Left kidney (tissue), 2 donors: ENCODE measurements around the gene PCDHGA12. TPM values are rescaled to one million over a fixed set of nuclear protein-coding genes. Genes with fewer than 3 reads are reported as not detected.

Source experiments
- DNase-seq: peaks from one replicate; pipeline ENCODE4 v3.0.0-alpha.2; 2013
- polyA plus RNA-seq: library from polyadenylated mRNA; unstranded; fragments of 120-200 nt; gene quantifications from one replicate; pipeline ENCODE4 v1.2.1, GENCODE V29; 2013; ENCODE audit not compliant: insufficient read length

The PCDHGA12 gene
- polyA plus RNA-seq, 1 donor = 1.5 TPM

DNA sequence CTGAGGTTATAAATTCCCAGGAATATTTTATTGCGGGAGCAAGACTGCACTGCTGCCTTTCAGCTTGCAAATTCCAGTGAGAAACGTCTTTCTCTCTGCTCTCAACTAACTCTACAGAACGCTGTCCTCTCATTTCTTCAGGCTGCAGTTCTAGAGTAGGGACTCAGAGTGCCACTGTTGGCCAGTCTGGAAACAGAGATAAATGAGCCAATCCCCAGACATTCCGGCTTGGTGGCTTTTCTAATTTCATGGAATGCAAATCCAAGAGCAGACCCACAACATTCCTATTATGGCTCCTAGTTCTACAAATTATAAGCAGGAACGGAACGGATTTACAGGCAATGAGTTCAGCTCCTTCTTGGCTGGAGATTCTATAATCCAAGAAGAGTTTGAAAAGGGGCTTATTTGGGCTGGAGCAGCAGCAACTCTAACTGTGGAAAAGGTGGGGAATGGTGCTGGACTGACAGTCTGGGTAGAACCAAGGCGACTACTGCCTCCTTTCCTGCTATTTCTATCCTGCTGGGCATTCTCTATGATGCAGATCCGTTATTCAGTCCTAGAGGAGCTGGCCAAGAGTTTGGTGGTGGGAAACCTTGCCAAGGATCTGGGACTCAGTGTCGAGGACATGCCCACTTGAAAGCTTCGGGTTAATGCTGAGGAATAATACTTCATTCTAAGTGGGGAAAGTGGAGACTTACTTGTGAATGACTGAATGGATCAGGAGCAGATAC, 9.3 kb downstream of the PCDHGA12 start:
- no peak for DNase-seq

DNA sequence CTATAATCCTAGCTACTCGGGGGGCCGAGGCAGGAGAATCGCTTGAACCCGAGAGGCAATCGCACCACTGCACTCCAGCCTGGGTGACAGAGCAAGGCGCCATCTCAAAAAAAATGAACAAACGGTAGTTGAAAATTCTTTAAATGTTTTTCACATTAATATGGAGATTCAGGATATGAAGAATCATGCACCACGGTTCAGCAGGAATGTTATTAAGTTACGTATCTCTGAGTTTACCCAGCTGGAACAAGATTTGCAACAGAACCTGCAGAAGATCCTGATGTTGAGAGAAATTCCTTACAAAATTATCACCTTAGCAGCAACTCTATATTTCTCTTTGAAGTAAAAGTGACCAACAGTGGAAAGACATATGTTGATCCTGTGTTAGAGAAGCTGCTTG, 10.0 kb downstream of the PCDHGA12 start:
- DNase-seq = no peak

DNA sequence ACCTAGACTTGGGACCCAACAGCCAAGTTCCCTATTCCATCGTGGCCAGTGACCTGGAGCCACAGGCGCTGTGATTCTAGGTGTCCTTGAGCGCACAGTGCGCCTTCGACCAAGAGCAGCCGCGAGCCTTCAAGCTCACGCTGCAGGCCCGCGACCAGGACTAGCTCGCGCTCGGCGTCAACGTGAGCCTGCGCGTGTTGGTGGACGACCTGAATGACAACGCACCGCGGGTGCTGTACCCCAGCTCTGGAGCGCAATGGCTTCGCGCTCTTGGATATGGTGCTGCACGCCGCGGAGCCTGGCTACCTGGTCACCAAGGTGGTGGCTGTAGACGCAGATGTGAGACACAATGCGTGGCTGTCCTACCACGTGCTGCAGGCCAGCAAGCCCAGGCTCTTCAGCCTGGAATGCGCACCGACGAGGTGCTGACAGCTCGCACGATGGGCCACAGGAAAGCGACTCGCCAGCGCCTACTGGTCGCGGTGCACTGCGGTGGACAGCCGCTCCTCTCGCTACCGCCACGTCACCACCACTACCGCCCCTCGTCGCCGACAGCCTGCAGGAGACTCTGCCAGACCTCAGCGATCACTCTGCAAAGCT, 11.4 kb downstream of the PCDHGA12 start:
- no peak for DNase-seq

DNA sequence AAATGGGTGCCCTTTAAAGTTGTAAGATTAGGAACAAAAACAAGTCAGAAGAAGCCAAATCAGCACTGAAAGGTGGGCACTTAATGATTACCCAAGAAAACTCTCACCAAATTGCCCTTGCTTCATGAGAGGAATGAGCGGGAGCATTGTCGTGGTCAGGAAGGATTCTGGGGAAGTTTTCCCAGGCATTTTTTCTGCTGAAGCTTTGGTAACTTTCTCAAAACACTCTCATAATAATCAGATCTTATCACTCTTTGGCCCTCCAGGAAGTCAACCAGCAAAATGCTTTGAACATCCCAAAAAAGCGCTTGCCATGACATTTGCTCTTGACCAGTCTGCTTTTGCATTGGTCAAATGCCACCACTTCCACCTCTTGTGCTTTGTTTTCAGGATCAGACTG, 35.0 kb downstream of the PCDHGA12 start:
- DNase-seq = no peak

DNA sequence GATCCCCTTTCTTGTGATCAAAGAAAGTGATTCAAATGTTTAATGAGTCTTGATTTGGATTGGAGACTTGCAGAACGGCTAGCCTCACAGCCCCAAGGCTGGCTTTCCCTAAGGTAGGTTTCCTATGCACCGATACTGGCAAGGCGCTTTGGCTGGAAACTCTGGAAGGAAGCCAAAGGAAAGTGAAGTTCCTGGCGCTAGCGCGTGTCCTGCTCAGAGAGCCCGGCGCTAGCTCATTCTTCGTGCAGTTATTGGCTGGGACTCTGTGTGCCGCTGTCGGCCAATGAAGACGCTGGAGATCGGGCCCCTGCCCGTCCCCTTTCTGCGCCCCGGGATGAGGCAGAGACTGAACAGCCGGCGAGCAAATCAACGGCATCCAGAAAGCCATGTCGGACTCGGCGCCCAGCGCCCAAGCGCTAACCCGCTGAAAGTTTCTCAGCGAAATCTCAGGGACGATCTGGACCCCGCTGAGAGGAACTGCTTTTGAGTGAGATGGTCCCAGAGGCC, 45.4 kb downstream of the PCDHGA12 start, which contains the start of gene PCDHGC3:
PCDHGC3 (plus strand) TSS at position 342 of the 507 bp plus-strand sequence; CDS start at position 493, 151 bp downstream.
- peak; percentile 93 for DNase-seq

DNA sequence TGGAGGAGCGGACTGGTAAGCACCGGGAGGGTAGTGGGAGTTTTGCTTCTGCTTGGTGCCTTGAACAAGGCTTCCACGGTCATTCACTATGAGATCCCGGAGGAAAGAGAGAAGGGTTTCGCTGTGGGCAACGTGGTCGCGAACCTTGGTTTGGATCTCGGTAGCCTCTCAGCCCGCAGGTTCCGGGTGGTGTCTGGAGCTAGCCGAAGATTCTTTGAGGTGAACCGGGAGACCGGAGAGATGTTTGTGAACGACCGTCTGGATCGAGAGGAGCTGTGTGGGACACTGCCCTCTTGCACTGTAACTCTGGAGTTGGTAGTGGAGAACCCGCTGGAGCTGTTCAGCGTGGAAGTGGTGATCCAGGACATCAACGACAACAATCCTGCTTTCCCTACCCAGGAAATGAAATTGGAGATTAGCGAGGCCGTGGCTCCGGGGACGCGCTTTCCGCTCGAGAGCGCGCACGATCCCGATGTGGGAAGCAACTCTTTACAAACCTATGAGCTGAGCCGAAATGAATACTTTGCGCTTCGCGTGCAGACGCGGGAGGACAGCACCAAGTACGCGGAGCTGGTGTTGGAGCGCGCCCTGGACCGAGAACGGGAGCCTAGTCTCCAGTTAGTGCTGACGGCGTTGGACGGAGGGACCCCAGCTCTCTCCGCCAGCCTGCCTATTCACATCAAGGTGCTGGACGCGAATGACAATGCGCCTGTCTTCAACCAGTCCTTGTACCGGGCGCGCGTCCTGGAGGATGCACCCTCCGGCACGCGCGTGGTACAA, 46.0 kb downstream of the PCDHGA12 start:
- DNase-seq = peak; percentile 86

DNA sequence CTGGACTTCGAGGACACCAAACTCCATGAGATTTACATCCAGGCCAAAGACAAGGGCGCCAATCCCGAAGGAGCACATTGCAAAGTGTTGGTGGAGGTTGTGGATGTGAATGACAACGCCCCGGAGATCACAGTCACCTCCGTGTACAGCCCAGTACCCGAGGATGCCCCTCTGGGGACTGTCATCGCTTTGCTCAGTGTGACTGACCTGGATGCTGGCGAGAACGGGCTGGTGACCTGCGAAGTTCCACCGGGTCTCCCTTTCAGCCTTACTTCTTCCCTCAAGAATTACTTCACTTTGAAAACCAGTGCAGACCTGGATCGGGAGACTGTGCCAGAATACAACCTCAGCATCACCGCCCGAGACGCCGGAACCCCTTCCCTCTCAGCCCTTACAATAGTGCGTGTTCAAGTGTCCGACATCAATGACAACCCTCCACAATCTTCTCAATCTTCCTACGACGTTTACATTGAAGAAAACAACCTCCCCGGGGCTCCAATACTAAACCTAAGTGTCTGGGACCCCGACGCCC, 46.8 kb downstream of the PCDHGA12 start:
- DNase-seq = no peak

- DNase-seq = no peak
These were observed 47.5 kb downstream of the PCDHGA12 start for GRCh38 chr5:141477815-141478214.

DNA sequence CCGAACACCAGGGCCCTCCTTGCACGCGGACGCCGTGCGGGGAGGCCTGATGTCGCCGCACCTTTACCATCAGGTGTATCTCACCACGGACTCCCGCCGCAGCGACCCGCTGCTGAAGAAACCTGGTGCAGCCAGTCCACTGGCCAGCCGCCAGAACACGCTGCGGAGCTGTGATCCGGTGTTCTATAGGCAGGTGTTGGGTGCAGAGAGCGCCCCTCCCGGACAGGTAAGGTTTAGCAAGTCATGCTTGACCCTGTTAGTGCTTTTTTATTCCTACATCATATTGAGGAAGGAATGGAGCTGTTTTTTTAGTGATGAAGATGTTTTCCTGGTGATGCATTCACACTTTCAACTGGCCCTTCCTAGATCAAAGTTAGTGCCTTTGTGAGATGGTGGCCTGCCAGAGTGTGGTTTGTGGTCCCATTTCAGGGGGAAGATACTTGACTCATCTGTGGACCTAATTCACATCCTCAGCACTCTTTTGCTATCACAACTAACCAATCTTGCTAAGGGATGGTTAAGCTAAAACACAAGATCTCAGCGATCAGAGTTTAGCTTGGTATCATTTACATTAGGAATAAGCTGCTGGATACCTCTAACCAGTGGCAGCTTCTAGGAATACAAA, 48.1 kb downstream of the PCDHGA12 start:
- DNase-seq = peak; percentile 67

- no peak for DNase-seq
These were observed 49.5 kb downstream of the PCDHGA12 start for GRCh38 chr5:141479776-141480175.

Other genes starting within 250 kb of the PCDHGA12 start
- gene PCDHB16, start 248.1 kb upstream of the PCDHGA12 start, polyA plus RNA-seq = 8.1 TPM
- gene PCDHB9, start 243.3 kb upstream of the PCDHGA12 start, polyA plus RNA-seq = 4.3 TPM
- gene PCDHB10, start 238.2 kb upstream of the PCDHGA12 start, polyA plus RNA-seq = 7.2 TPM
- 4.4 TPM for gene PCDHB11, start 230.9 kb upstream of the PCDHGA12 start, polyA plus RNA-seq
- 4.6 TPM for gene PCDHB12, start 221.8 kb upstream of the PCDHGA12 start, polyA plus RNA-seq
- 9.3 TPM for gene PCDHB13, start 216.6 kb upstream of the PCDHGA12 start, polyA plus RNA-seq
- gene PCDHB14, start 207.2 kb upstream of the PCDHGA12 start, polyA plus RNA-seq = 11.3 TPM
- 12.5 TPM for gene PCDHB15, start 185.1 kb upstream of the PCDHGA12 start, polyA plus RNA-seq
- 0.23 TPM for gene SLC25A2, start 126.5 kb upstream of the PCDHGA12 start, polyA plus RNA-seq
- 154 TPM for gene TAF7, start 109.7 kb upstream of the PCDHGA12 start, polyA plus RNA-seq
- gene PCDHGA1, start 100.0 kb upstream of the PCDHGA12 start, polyA plus RNA-seq = 1.1 TPM
- gene PCDHGA2, start 91.7 kb upstream of the PCDHGA12 start, polyA plus RNA-seq = 6.8 TPM
- 2.9 TPM for gene PCDHGA3, start 86.7 kb upstream of the PCDHGA12 start, polyA plus RNA-seq
- gene PCDHGB1, start 80.4 kb upstream of the PCDHGA12 start, polyA plus RNA-seq = 1.9 TPM
- gene PCDHGA4, start 75.5 kb upstream of the PCDHGA12 start, polyA plus RNA-seq = 2.6 TPM
- gene PCDHGB2, start 70.5 kb upstream of the PCDHGA12 start, polyA plus RNA-seq = 4.0 TPM
- gene PCDHGA5, start 66.3 kb upstream of the PCDHGA12 start, polyA plus RNA-seq = 2.7 TPM
- gene PCDHGB3, start 60.3 kb upstream of the PCDHGA12 start, polyA plus RNA-seq = 2.8 TPM
- gene PCDHGA6, start 56.6 kb upstream of the PCDHGA12 start, polyA plus RNA-seq = 8.1 TPM
- 2.2 TPM for gene PCDHGA7, start 47.8 kb upstream of the PCDHGA12 start, polyA plus RNA-seq
- 7.6 TPM for gene PCDHGB4, start 42.8 kb upstream of the PCDHGA12 start, polyA plus RNA-seq
- gene PCDHGA8, start 37.9 kb upstream of the PCDHGA12 start, polyA plus RNA-seq = 0.60 TPM
- gene PCDHGB5, start 32.6 kb upstream of the PCDHGA12 start, polyA plus RNA-seq = 10.9 TPM
- 6.5 TPM for gene PCDHGA9, start 27.7 kb upstream of the PCDHGA12 start, polyA plus RNA-seq
- gene PCDHGB6, start 22.5 kb upstream of the PCDHGA12 start, polyA plus RNA-seq = 7.3 TPM
- 3.7 TPM for gene PCDHGA10, start 17.5 kb upstream of the PCDHGA12 start, polyA plus RNA-seq
- gene PCDHGB7, start 12.8 kb upstream of the PCDHGA12 start, polyA plus RNA-seq = 17.3 TPM
- 5.1 TPM for gene PCDHGA11, start 9.5 kb upstream of the PCDHGA12 start, polyA plus RNA-seq
- gene PCDHGC3, start 45.5 kb downstream of the PCDHGA12 start, polyA plus RNA-seq = 99.2 TPM
- 4.4 TPM for gene PCDHGC4, start 54.5 kb downstream of the PCDHGA12 start, polyA plus RNA-seq
- gene PCDHGC5, start 58.6 kb downstream of the PCDHGA12 start, polyA plus RNA-seq = 0.81 TPM
- gene DIAPH1, start 188.5 kb downstream of the PCDHGA12 start, polyA plus RNA-seq = 80.0 TPM
- 122 TPM for gene HDAC3, start 206.3 kb downstream of the PCDHGA12 start, polyA plus RNA-seq
- 1.1 TPM for gene RELL2, start 206.5 kb downstream of the PCDHGA12 start, polyA plus RNA-seq
- gene FCHSD1, start 220.9 kb downstream of the PCDHGA12 start, polyA plus RNA-seq = 17.3 TPM